Colonic mucosa (tissue), 4 donors: ENCODE data around the gene GEMIN8. TPM values are rescaled to one million over a fixed set of nuclear protein-coding genes. Genes with fewer than 3 reads are reported as not detected.

ENCODE experiments used
- DNase-seq: peaks from one replicate; pipeline ENCODE4 v3.0.0-alpha.2; 2020
- H3K27ac ChIP-seq: fragments of 200-600 bp; one replicate; pipeline ENCODE4 v1.8.0; 2021
- H3K27me3 ChIP-seq: fragments of 200-600 bp; one replicate; pipeline ENCODE4 v1.8.0; 2021
- H3K36me3 ChIP-seq: fragments of 200-600 bp; one replicate; pipeline ENCODE4 v1.8.0; 2021
- H3K4me1 ChIP-seq: fragments of 200-600 bp; one replicate; pipeline ENCODE4 v1.8.0; 2021; ENCODE audit warnings: mild to moderate bottlenecking
- H3K4me3 ChIP-seq: fragments of 200-600 bp; one replicate; pipeline ENCODE4 v1.8.0; 2021
- H3K9ac ChIP-seq, 2 donors: one replicate each; pipeline ENCODE4 v1.7.0; 2013; ENCODE audit warnings: control low read depth in 2 of 2, low read depth in 2 of 2, low read length in 2 of 2
- H3K9me3 ChIP-seq: fragments of 200-600 bp; one replicate; pipeline ENCODE4 v1.8.0; 2021
- CTCF ChIP-seq: fragments of 200-600 bp; IDR thresholded peaks from one replicate; pipeline ENCODE4 v1.8.0; 2022; ENCODE audit warnings: antibody characterized with exemption, mild to moderate bottlenecking
- intact Hi-C: fragments of 100-400 bp; cut with DNase I; formaldehyde crosslinking; loops from one replicate; pipeline ENCODE4 v1.14.1; 2022
- total RNA-seq, 2 donors: library from RNA; stranded (reverse); fragmentation: NEBNext Ultra II Directional in 1 of 2; extraction: Animal tissue kit (Norgen Biotek cat#: 25700) in 1 of 2; gene quantifications; one replicate each; pipeline ENCODE4 v1.2.1, GENCODE V29; 2021
- donor health status: healthy.
- donor health status: DM: no; HTN: no; CAD: no.
- donor health status: DM: no; HTN: no; CAD: no.

Gene GEMIN8
- total RNA-seq, 2 donors from 2014 or later = 16.4 to 20.9 TPM

- DNase-seq = no peak
- intact Hi-C loops = no loop called here
- TF ChIP-seq CTCF = no peak
Observed at GRCh38 chrX:14029039-14029424, 660 bp downstream of the GEMIN8 start.

GRCh38 chrX:14028473-14028872, 1.2 kb downstream of the GEMIN8 start:
- no peak for TF ChIP-seq CTCF
- H3K27ac ChIP-seq = no peak overlapping the region
- H3K4me1 ChIP-seq = no peaks in the 10 kb centered on the region
- H3K4me3 ChIP-seq = no peak overlapping the region
- intact Hi-C loops = no loop called here
- no peak overlapping the region for H3K9ac ChIP-seq
- no peaks in the 10 kb centered on the region for H3K9me3 ChIP-seq
- no peak for DNase-seq
- no peaks in the 10 kb centered on the region for H3K36me3 ChIP-seq
- H3K27me3 ChIP-seq = no peaks in the 10 kb centered on the region

More at GRCh38 chrX:14029039-14029424, 660 bp downstream of the GEMIN8 start:
- Histone ChIP-seq H3K9ac (peak overlapping the region; percentile 57 to 79), H3K27ac (peak overlapping the region; percentile 78), H3K4me1 (no peaks in the 10 kb centered on the region), H3K4me3 (peak overlapping the region; percentile 69), H3K27me3 (no peaks in the 10 kb centered on the region), H3K36me3 (no peaks in the 10 kb centered on the region), H3K9me3 (no peaks in the 10 kb centered on the region)

- H3K4me3 ChIP-seq = no peak overlapping the region
- H3K27me3 ChIP-seq = no peaks in the 10 kb centered on the region
- no peaks in the 10 kb centered on the region for H3K36me3 ChIP-seq
- H3K9me3 ChIP-seq = no peaks in the 10 kb centered on the region
- no peak overlapping the region for H3K27ac ChIP-seq
- no peak for TF ChIP-seq CTCF
- intact Hi-C loops = no loop called here
- DNase-seq = no peak
- no peak overlapping the region for H3K9ac ChIP-seq
- no peaks in the 10 kb centered on the region for H3K4me1 ChIP-seq
Observed at GRCh38 chrX:14027511-14028019, 2.1 kb downstream of the GEMIN8 start.

- no peak for TF ChIP-seq CTCF
- intact Hi-C loops = no loop called here
- H3K27me3 ChIP-seq = no peaks in the 10 kb centered on the region
- no peak overlapping the region for H3K27ac ChIP-seq
- no peaks in the 10 kb centered on the region for H3K9me3 ChIP-seq
- no peak overlapping the region for H3K9ac ChIP-seq
- H3K36me3 ChIP-seq = no peaks in the 10 kb centered on the region
- no peak overlapping the region for H3K4me3 ChIP-seq
- no peak for DNase-seq
- no peaks in the 10 kb centered on the region for H3K4me1 ChIP-seq
Observed at GRCh38 chrX:14027036-14027435, 2.7 kb downstream of the GEMIN8 start.

GRCh38 chrX:14026121-14026520, 3.6 kb downstream of the GEMIN8 start:
- no peaks in the 10 kb centered on the region for H3K9me3 ChIP-seq
- intact Hi-C loops = no loop called here
- TF ChIP-seq CTCF = no peak
- H3K4me3 ChIP-seq = no peak overlapping the region
- no peaks in the 10 kb centered on the region for H3K4me1 ChIP-seq
- DNase-seq = no peak
- H3K27ac ChIP-seq = no peak overlapping the region
- no peaks in the 10 kb centered on the region for H3K36me3 ChIP-seq
- no peak overlapping the region for H3K9ac ChIP-seq
- no peaks in the 10 kb centered on the region for H3K27me3 ChIP-seq

GRCh38 chrX:14022019-14022418, 7.7 kb downstream of the GEMIN8 start:
- Histone ChIP-seq H3K9ac (no peak overlapping the region), H3K4me3 (no peak overlapping the region), H3K27ac (no peak overlapping the region), H3K36me3 (no peaks in the 10 kb centered on the region), H3K4me1 (no peaks in the 10 kb centered on the region), H3K9me3 (no peaks in the 10 kb centered on the region), H3K27me3 (no peaks in the 10 kb centered on the region)
- no peak for DNase-seq
- TF ChIP-seq CTCF = no peak
- intact Hi-C loops = no loop called here
